ENCODE measurements around the gene PLA2R1.
"Not testable (repeated sequence)": the region's sequence is repeated elsewhere in the genome, so short reads cannot be mapped to it uniquely, and the experiment has no call there.

Gene PLA2R1

GRCh38 chr2:160052531-160052930 is 9.9 kb downstream of the PLA2R1 start:
- Histone ChIP-seq H3K4me1 (ENCODE audit: control insufficient read depth in 1 of 2, insufficient read depth in 2 of 2, low read length in 2 of 2) (peaks cover 0 to 6% of the 10 kb centered on the region in 2 donors), H3K27me3 (ENCODE audit: control insufficient read depth in 1 of 2, insufficient read depth in 2 of 2, low read length in 2 of 2) (no peaks in the 10 kb centered on the region), H3K9me3 (ENCODE audit: control insufficient read depth in 1 of 2, low read length in 2 of 2) (no peaks in the 10 kb centered on the region), H3K36me3 (ENCODE audit: control insufficient read depth in 1 of 2, insufficient read depth in 2 of 2, low read length in 2 of 2) (no peaks in the 10 kb centered on the region), H3K4me3 (ENCODE audit: low read depth in 1 of 2, low read length in 2 of 2) (no peak overlapping the region), H3K27ac (ENCODE audit: low read depth, low read length) (no peak overlapping the region), H3K9ac (ENCODE audit: low read depth in 1 of 2, low read length in 2 of 2) (no peak overlapping the region)

- Histone ChIP-seq H3K27ac (ENCODE audit: low read depth, low read length) (no peak overlapping the region), H3K27me3 (ENCODE audit: control insufficient read depth in 1 of 2, insufficient read depth in 2 of 2, low read length in 2 of 2) (no peaks in the 10 kb centered on the region), H3K4me3 (ENCODE audit: low read depth in 1 of 2, low read length in 2 of 2) (no peak overlapping the region), H3K36me3 (ENCODE audit: control insufficient read depth in 1 of 2, insufficient read depth in 2 of 2, low read length in 2 of 2) (no peaks in the 10 kb centered on the region), H3K4me1 (ENCODE audit: control insufficient read depth in 1 of 2, insufficient read depth in 2 of 2, low read length in 2 of 2) (peaks cover 0 to 6% of the 10 kb centered on the region in 2 donors), H3K9me3 (ENCODE audit: control insufficient read depth in 1 of 2, low read length in 2 of 2) (no peaks in the 10 kb centered on the region), H3K9ac (ENCODE audit: low read depth in 1 of 2, low read length in 2 of 2) (no peak overlapping the region)
Observed at GRCh38 chr2:160051371-160051800, 11.0 kb downstream of the PLA2R1 start.

GRCh38 chr2:160050147-160050546 is 12.3 kb downstream of the PLA2R1 start:
- Histone ChIP-seq H3K27me3 (ENCODE audit: control insufficient read depth in 1 of 2, insufficient read depth in 2 of 2, low read length in 2 of 2) (no peaks in the 10 kb centered on the region), H3K4me3 (ENCODE audit: low read depth in 1 of 2, low read length in 2 of 2) (no peak overlapping the region), H3K36me3 (ENCODE audit: control insufficient read depth in 1 of 2, insufficient read depth in 2 of 2, low read length in 2 of 2) (no peaks in the 10 kb centered on the region), H3K27ac (ENCODE audit: low read depth, low read length) (no peak overlapping the region), H3K4me1 (ENCODE audit: control insufficient read depth in 1 of 2, insufficient read depth in 2 of 2, low read length in 2 of 2) (peaks cover 0 to 6% of the 10 kb centered on the region in 2 donors), H3K9me3 (ENCODE audit: control insufficient read depth in 1 of 2, low read length in 2 of 2) (no peaks in the 10 kb centered on the region), H3K9ac (ENCODE audit: low read depth in 1 of 2, low read length in 2 of 2) (no peak overlapping the region)

DNA sequence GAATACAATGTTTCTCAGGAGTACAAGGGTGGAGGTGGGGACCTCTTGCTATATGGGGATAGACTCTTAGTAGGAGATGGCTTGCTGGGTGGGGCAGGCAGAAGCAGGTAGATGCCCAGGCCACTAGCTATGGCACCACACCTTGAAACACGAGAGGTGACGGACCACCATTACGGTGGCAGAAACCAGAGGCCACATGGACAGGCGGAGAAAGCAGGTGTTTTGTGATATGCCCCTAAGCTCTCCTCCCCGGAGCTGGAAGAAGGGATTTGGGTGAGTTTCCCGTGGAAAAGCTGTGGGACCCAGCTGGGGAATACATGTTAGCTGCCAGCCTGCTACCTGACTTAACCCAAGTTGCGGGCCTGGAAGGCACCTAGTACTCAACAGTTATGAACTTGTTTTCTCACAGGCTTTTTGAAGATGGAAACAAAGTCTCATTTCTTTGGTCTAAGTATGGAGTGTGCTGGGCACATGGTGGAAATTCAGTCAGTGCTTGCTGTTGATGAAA is 16.7 kb downstream of the PLA2R1 start:
- Histone ChIP-seq H3K4me1 (ENCODE audit: control insufficient read depth in 1 of 2, insufficient read depth in 2 of 2, low read length in 2 of 2) (no peaks in the 10 kb centered on the region), H3K36me3 (ENCODE audit: control insufficient read depth in 1 of 2, insufficient read depth in 2 of 2, low read length in 2 of 2) (peaks cover 0 to 12% of the 10 kb centered on the region in 2 donors), H3K9me3 (ENCODE audit: control insufficient read depth in 1 of 2, low read length in 2 of 2) (no peaks in the 10 kb centered on the region), H3K27ac (ENCODE audit: low read depth, low read length) (no peak overlapping the region), H3K4me3 (ENCODE audit: low read depth in 1 of 2, low read length in 2 of 2) (no peak overlapping the region), H3K27me3 (ENCODE audit: control insufficient read depth in 1 of 2, insufficient read depth in 2 of 2, low read length in 2 of 2) (no peaks in the 10 kb centered on the region), H3K9ac (ENCODE audit: low read depth in 1 of 2, low read length in 2 of 2) (no peak overlapping the region)

- Histone ChIP-seq H3K27ac (ENCODE audit: low read depth, low read length) (no peak overlapping the region), H3K4me3 (ENCODE audit: low read depth in 1 of 2, low read length in 2 of 2) (no peak overlapping the region), H3K36me3 (ENCODE audit: control insufficient read depth in 1 of 2, insufficient read depth in 2 of 2, low read length in 2 of 2) (peaks cover 0 to 18% of the 10 kb centered on the region in 2 donors), H3K9ac (ENCODE audit: low read depth in 1 of 2, low read length in 2 of 2) (no peak overlapping the region), H3K4me1 (ENCODE audit: control insufficient read depth in 1 of 2, insufficient read depth in 2 of 2, low read length in 2 of 2) (no peaks in the 10 kb centered on the region), H3K27me3 (ENCODE audit: control insufficient read depth in 1 of 2, insufficient read depth in 2 of 2, low read length in 2 of 2) (no peaks in the 10 kb centered on the region), H3K9me3 (ENCODE audit: control insufficient read depth in 1 of 2, low read length in 2 of 2) (no peaks in the 10 kb centered on the region)
Observed at GRCh38 chr2:160044728-160045127, 17.7 kb downstream of the PLA2R1 start.

GRCh38 chr2:160043265-160043664 is 19.1 kb downstream of the PLA2R1 start:
- H3K4me3 ChIP-seq (ENCODE audit: low read depth in 1 of 2, low read length in 2 of 2): no peak overlapping the region
- H3K27me3 ChIP-seq (ENCODE audit: control insufficient read depth in 1 of 2, insufficient read depth in 2 of 2, low read length in 2 of 2): no peaks in the 10 kb centered on the region
- H3K9ac ChIP-seq (ENCODE audit: low read depth in 1 of 2, low read length in 2 of 2): no peak overlapping the region
- H3K36me3 ChIP-seq (ENCODE audit: control insufficient read depth in 1 of 2, insufficient read depth in 2 of 2, low read length in 2 of 2): peaks cover 0 to 22% of the 10 kb centered on the region in 2 donors
- H3K4me1 ChIP-seq (ENCODE audit: control insufficient read depth in 1 of 2, insufficient read depth in 2 of 2, low read length in 2 of 2): no peaks in the 10 kb centered on the region
- H3K27ac ChIP-seq (ENCODE audit: low read depth, low read length): no peak overlapping the region
- no peaks in the 10 kb centered on the region for H3K9me3 ChIP-seq (ENCODE audit: control insufficient read depth in 1 of 2, low read length in 2 of 2)

DNA sequence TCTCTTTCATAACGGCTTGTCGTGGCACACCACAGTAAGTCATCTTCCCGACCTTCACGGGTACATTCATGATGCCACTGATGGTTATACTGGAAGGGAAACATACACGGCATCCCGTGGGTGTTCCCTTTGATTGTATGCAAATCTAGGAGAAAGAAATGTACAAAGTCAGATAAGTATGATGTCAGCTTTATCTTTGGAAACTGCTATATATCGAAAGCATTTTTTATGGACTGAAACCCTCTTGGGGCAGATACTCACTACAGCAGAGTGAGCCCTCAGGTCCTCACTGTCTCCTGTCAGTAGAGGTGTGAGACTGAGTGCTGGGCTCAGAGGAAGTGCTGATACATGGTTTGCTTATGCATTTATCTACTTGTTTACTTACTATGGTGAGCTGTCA is 20.4 kb downstream of the PLA2R1 start:
- H3K27me3 ChIP-seq (ENCODE audit: control insufficient read depth in 1 of 2, insufficient read depth in 2 of 2, low read length in 2 of 2): no peaks in the 10 kb centered on the region
- H3K9me3 ChIP-seq (ENCODE audit: control insufficient read depth in 1 of 2, low read length in 2 of 2): no peaks in the 10 kb centered on the region
- H3K4me3 ChIP-seq (ENCODE audit: low read depth in 1 of 2, low read length in 2 of 2): no peak overlapping the region

GRCh38 chr2:160041091-160041490 is 21.3 kb downstream of the PLA2R1 start:
- H3K36me3 ChIP-seq (ENCODE audit: control insufficient read depth in 1 of 2, insufficient read depth in 2 of 2, low read length in 2 of 2): peaks cover 0 to 25% of the 10 kb centered on the region in 2 donors
- no peaks in the 10 kb centered on the region for H3K9me3 ChIP-seq (ENCODE audit: control insufficient read depth in 1 of 2, low read length in 2 of 2)
- H3K27me3 ChIP-seq (ENCODE audit: control insufficient read depth in 1 of 2, insufficient read depth in 2 of 2, low read length in 2 of 2): no peaks in the 10 kb centered on the region
- H3K4me1 ChIP-seq (ENCODE audit: control insufficient read depth in 1 of 2, insufficient read depth in 2 of 2, low read length in 2 of 2): no peaks in the 10 kb centered on the region
- no peak overlapping the region for H3K4me3 ChIP-seq (ENCODE audit: low read depth in 1 of 2, low read length in 2 of 2)
- no peak overlapping the region for H3K9ac ChIP-seq (ENCODE audit: low read depth in 1 of 2, low read length in 2 of 2)
- H3K27ac ChIP-seq (ENCODE audit: low read depth, low read length): no peak overlapping the region

More for the DNA sequence above, 20.4 kb downstream of the PLA2R1 start:
- H3K4me1 ChIP-seq (ENCODE audit: control insufficient read depth in 1 of 2, insufficient read depth in 2 of 2, low read length in 2 of 2): no peaks in the 10 kb centered on the region
- H3K36me3 ChIP-seq (ENCODE audit: control insufficient read depth in 1 of 2, insufficient read depth in 2 of 2, low read length in 2 of 2): peaks cover 0 to 25% of the 10 kb centered on the region in 2 donors
- no peak overlapping the region for H3K27ac ChIP-seq (ENCODE audit: low read depth, low read length)
- H3K9ac ChIP-seq (ENCODE audit: low read depth in 1 of 2, low read length in 2 of 2): no peak overlapping the region

DNA sequence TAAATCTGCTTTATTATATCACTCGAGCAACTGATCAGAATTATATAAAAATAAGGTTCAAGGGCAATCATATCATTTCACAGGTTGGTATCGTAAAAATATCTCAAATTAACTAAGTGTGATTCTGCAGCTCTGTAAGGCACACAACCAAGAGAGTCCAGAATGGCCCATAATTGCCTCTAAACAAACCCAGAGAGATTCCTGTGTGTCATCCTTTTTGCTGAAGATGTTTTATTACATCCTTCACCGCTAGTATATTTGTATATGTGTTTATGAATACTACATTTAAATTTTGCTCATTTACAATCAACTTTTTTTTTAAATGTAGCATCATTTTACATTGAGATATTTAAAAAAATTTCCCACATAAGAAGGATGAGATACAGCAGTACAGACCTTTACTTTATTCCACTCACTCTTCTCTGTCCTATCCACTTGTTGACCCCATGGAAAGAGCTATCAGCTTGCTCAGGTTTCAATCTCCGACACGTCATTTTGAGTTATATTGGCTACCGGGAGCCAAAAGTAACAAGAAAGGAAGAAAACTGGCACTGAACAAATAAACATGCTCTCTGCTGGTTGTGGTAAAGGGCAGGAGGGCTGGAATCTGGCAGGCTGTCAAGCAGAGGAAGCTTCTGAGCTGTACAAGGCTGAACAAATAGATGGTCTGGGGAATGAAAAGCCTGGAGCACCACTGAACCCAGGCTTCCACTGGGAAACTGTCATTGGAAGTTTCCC is 23.1 kb downstream of the PLA2R1 start:
- H3K36me3 ChIP-seq (ENCODE audit: control insufficient read depth in 1 of 2, insufficient read depth in 2 of 2, low read length in 2 of 2): peaks cover 0 to 25% of the 10 kb centered on the region in 2 donors
- H3K4me3 ChIP-seq (ENCODE audit: low read depth in 1 of 2, low read length in 2 of 2): no peak overlapping the region
- no peak overlapping the region for H3K27ac ChIP-seq (ENCODE audit: low read depth, low read length)
- H3K27me3 ChIP-seq (ENCODE audit: control insufficient read depth in 1 of 2, insufficient read depth in 2 of 2, low read length in 2 of 2): no peaks in the 10 kb centered on the region
- no peaks in the 10 kb centered on the region for H3K4me1 ChIP-seq (ENCODE audit: control insufficient read depth in 1 of 2, insufficient read depth in 2 of 2, low read length in 2 of 2)
- H3K9ac ChIP-seq (ENCODE audit: low read depth in 1 of 2, low read length in 2 of 2): no peak overlapping the region
- H3K9me3 ChIP-seq (ENCODE audit: control insufficient read depth in 1 of 2, low read length in 2 of 2): no peaks in the 10 kb centered on the region

DNA sequence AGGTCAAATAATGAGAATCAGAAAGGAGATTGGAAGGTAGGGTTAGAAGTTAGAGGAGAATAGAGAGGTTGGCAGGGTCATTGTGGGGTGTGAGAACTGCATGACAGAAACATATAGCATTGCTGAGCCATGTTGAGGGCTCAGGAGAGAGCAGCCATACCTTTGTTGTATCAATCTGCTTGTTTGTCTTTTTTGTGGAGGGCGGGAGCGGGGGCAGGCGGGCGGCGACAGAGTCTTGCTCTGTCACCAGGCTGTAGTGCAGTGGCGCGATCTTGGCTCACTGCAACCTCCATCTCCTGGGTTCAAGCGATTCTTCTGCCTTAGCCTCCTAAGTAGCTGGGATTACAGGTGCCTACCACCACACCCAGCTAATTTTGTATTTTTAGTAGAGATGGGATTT is 23.8 kb downstream of the PLA2R1 start:
- not testable (repeated sequence) for H3K27ac ChIP-seq (ENCODE audit: low read depth, low read length); H3K9me3 ChIP-seq (ENCODE audit: control insufficient read depth in 1 of 2, low read length in 2 of 2); H3K9ac ChIP-seq (ENCODE audit: low read depth in 1 of 2, low read length in 2 of 2); H3K4me1 ChIP-seq (ENCODE audit: control insufficient read depth in 1 of 2, insufficient read depth in 2 of 2, low read length in 2 of 2); H3K27me3 ChIP-seq (ENCODE audit: control insufficient read depth in 1 of 2, insufficient read depth in 2 of 2, low read length in 2 of 2); H3K4me3 ChIP-seq (ENCODE audit: low read depth in 1 of 2, low read length in 2 of 2)
- peaks cover 0 to 23% of the 10 kb centered on the region in 2 donors for H3K36me3 ChIP-seq (ENCODE audit: control insufficient read depth in 1 of 2, insufficient read depth in 2 of 2, low read length in 2 of 2)
